HG03103 (cell line): ENCODE data around the gene MEX3B.
"Not testable (repeated sequence)": the region's sequence is repeated elsewhere in the genome, so short reads cannot be mapped to it uniquely, and the experiment has no call there.

Source experiments
- ATAC-seq: cut with Tn5 transposase; IDR thresholded peaks from one replicate; pipeline ENCODE4 v1.9.1; 2021; ENCODE audit warnings: low read depth; ENCODE audit not compliant: unreplicated experiment

The MEX3B gene

DNA sequence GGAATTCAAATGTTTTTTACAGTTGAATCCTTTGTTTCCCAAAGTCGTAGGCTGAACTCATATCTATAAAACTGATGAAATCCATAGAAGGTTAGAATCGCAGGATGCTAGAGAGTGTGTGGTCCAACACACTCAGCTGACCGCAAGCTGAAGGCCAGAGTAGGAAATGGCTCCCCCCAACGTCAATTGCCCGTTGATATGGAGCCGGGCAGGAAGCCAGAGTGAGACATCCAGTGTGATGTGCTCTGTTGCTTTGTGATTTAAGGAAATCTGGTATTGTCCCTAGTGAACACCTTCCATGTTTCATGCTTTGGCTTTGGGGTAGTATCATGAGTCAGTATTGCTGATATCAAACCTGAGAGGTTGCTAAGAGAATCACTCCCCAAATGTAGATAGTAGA is 5.8 kb upstream of the MEX3B start:
- ATAC-seq = no peak

- ATAC-seq = no peak
Measured at GRCh38 chr15:82048811-82049210, 3.0 kb upstream of the MEX3B start.

DNA sequence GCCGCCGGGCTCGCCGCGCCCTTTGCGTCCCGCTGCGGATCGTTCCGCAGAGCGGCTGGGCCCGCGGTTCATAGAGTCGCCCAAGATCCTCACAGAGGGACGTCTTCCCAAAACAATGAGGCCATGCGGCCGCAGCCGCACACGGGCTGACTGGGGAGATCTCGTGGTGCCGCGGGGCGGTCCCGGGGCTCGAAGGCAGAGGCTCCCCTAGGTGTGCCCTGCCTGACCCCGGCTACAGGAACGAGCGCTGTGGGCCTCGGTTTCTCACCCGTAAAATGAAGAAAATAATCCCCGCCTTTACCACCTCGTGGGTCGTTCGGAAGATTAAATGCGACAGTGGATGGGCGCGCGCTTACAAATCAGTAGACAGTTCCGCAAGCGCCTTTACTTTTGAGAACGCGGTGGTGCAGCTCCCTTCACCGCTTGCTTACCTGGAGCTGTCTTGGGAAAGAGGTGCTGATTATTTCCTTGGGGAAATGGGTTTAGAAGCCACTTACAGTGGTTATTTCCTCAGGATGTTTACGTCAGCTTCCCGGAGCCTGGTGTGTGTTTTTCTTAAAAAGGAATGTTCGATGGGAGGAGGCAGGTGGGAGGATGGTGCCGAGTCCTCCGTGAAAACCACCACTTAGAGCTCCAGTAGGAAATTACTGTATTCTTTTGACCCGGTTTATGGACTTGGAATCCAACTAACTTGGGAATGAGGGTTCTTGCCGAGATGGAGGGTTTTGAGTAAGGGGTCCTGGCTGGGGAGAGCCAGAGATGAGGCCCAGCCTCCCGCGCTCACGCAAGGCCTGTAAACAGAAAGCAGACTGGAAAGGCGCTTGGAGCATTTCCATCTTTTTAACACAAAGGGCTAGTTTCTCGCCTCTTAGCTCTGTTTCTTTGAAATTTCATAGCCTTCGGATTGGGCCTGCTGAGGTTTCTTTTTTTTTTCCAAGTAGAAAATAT is 1.9 kb upstream of the MEX3B start:
- peak; percentile 3 for ATAC-seq

DNA sequence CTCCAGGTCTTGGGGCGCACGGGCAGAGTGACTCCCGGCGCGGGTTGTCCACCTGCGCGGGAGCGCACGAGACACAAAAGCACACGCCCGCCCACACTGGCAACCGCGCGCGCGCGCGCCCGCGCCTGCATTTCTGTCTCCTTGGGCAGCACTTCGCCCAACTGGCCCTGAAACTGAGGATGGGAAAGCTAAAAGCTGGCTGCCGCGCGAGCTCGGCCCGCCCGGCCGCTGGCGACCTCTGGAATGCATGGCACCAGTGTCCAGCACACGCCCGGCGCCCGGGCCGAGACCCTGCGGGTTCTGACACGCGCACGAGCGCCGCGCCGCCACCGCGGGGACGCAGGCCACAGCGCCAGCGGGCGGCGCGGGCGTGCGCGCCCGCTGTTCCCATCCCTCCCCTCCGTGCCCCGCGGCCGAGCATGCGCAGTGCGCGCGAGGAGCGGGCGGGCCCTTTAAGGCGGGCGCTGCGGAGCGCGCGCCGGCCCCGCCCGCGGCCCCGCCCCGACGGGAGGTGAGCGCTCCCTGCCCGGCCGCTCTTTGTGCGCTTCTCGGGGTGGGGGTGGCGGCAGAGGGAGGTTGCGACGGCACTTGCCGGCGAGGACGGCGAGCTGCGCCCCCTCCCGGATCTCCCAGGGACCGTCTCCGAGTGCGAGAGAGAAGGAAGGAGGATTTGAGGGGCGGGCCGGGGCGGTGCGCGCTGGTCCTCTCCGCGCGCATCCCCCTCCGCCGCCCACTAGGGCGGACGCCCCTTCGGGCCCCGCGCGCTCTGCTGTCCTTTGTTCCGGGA is 1.0 kb upstream of the MEX3B start:
- ATAC-seq = peak; percentile 60

GRCh38 chr15:82045179-82045891 is 483 bp downstream of the MEX3B start:
- ATAC-seq = no peak

DNA sequence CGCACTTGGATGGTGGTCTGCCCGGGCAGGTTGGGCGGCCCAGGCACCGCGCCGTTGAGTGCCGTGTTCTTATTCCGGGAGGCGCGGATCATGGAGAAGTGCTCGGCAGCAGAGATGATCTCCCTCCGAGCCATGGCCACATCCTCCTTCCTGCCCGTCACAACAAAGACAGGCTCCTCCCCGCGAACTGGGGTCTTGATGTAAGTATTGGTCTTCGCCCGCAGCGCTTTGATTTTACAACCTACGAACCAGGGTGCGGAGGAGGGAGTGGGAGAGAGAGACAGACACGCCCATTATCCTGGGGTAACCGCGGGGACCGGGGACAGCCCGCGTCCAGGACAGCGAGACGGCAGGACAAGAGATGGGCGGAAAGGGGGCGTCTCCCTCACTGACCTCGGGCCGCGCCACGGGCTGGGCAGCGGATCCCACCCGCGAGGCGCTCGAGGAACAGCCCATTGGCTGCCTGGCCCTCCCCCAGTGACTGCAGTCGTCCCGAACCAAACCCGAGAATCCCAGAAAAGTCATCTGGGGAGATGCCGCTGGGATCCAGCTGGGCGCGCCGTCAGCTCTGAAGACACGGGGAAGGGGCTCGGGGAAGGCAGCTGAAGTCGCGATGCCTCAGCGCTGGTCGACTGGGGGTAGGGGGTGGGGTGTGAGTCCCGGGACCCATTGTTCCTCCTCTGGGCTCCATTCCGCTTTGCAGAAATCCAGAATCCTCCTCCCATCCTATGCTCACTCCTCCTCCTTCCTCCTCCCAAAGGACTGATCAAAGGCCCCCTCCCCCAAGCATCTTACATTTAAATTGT is 1.2 kb downstream of the MEX3B start:
- no peak for ATAC-seq

DNA sequence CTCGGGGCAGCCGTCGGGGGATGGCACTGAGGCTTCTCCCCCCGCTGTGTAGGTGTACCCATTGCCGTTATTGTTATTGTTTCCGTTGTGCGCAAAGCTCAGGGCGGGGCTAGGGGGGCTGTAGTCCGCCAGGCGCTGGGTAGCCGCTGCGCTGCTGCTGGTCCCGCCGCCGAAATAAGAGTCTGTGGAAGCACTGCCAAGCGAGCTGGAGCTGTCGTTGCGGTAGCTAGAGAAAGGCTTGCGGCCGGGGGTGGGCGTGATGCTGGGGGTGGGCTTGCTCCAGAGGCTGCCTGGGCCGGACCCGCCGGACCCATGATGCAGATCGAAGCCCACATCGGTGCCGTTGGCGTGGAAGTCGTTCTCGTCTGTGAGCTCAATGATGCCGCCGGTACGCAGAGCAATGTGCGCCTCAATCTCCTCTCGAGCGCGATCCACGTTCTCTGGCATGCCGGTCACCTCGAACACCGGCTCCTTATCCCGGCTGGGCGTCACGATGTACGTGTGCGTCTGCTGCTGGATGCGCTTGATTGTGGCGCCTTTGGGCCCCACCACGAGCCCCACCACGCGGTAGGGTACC is 1.9 kb downstream of the MEX3B start:
- ATAC-seq = no peak

DNA sequence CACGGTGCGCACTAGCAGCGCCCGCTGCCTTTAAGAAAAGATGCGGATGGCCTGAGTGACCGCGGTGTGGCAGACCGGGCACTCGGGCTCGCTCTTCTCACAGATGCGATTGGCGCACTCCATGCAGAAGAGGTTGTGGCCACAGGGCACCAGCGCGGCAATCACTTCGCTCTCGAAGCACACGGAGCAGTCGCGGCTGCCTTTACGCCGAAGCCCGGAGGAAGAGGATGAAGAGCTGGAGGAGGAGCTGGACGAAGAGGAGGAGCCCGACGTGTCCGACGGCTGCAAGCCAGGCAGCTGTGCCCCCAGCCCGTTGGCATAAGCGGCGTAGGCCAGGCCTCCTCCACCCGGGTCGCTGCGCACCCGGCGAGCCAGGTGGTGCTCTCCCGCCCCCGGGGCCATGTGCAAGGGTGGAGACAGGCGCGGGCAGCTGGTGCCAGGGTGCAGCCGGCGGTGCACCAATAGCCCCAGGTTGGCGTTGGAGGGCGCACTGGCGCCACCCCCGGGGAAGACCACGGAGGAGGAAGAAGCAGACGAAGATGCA is 2.6 kb downstream of the MEX3B start:
- ATAC-seq = no peak

GRCh38 chr15:82040862-82041261 is 5.0 kb downstream of the MEX3B start:
- no peak for ATAC-seq

DNA sequence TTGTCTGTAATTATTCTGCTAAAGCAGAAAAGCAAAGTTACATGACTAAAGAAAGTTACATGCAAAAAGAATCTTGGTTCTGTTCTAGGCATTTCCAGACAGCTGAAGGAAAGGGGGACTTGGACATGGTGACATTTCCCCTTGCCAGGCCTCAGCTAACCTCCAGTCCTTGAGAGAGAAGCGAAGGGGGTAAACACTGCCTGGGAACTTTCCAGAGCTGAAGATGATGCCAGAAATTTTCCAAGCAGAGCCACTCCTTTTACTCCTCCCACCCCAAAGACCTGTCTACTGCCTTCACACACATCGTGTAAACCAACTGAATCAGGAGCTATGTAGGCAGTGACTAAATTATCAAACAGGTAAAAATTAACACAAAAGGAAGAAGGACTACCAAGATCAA is 5.4 kb downstream of the MEX3B start:
- ATAC-seq = no peak

DNA sequence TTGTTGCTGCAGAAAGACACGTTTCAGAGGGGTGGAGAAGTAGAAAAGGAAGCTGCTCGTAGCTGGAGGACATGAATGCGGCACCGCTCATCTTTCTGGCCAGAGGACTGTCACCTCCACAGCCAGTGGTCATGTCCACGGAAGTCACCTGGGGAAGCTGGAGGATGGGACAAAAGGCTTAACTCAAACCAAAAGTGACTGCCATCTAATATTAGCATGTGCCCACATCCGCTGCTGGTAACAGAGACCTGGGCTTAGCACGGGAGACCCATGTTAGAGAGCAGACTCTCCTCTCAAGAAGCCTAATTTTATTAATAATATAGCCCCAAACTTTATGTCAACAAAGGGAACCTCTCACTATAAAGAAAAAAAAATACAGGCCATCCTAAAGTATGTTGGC is 5.9 kb downstream of the MEX3B start:
- ATAC-seq = no peak

DNA sequence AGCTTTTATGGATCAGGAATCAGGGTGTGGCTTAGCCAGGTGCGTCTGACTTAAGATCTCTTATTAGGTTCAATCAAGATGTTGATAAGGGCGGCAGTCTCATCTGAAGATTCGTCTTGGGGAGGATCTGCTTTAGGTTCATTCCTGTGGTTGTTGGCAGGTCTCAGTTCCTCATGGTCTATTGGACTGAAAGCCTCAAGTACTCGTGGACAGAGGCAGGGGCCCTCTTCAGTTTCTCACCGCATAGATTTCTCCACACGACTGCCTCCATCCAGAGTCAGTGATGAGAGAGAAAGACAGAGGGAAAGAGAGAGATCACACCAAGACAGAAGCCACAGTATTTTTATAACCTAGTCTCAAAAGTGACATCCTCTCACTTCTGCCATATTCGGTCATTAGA is 9.4 kb downstream of the MEX3B start:
- no peak for ATAC-seq

DNA sequence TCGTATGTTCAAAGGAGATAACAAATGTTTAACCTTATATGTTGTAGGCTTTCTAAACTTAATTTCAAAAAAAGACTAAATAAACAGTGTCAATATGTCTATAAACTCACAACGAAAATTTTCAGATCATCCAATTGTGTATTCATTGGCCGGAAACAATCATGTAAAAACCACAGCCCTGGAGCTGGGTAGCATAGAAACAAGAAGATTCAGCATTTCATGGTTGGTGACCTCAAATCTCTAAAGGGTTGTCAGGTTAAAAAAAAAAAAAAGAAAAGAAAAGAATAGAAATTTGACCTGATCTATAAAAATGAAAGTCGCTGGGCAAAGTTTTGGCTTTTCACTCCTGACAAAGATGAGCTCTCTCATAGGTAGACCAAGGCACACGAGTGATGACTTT is 13.9 kb downstream of the MEX3B start:
- ATAC-seq = no peak

DNA sequence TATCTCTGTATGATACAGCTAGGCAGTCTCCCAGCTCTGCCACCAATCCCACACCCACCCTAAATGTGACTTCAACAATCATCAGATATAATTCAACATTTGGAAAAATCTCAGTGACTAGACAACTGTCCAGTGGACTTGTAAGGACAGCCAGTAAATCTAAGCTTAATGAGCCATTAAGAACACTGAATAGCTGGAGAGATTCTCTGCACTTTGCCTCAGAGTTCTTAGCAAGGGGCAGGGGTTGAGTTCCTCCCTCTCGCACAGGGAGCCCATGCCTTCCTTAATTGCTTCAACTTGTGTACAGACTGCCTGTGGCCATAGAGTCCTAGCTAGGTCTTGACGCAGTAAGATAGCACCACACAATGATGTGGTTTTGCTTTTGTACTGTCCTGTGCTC is 15.6 kb downstream of the MEX3B start:
- ATAC-seq = no peak

GRCh38 chr15:82028163-82028562 is 17.7 kb downstream of the MEX3B start:
- not testable (repeated sequence) for ATAC-seq

DNA sequence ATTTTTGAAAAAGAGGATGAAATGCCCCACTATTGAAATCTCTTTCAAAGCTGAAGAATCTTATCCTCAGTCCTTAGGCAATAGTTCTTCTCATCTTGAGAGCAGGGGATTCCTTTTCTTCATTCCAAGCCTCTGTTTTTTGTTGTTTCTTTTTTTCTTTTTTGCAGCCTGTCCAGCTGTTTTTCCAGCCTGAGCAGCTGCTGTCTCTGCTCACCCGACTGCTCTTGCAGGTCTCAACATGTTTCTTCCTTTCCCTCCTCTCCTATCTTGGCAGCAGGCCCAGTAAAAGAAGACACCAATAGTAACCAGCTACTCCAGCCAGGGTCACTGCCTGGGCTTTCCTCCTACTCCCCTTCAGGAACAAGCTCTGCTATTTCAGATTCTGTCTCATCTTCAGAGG is 23.8 kb downstream of the MEX3B start:
- no peak for ATAC-seq

GRCh38 chr15:82020625-82021394 is 25.0 kb downstream of the MEX3B start:
- ATAC-seq = no peak

DNA sequence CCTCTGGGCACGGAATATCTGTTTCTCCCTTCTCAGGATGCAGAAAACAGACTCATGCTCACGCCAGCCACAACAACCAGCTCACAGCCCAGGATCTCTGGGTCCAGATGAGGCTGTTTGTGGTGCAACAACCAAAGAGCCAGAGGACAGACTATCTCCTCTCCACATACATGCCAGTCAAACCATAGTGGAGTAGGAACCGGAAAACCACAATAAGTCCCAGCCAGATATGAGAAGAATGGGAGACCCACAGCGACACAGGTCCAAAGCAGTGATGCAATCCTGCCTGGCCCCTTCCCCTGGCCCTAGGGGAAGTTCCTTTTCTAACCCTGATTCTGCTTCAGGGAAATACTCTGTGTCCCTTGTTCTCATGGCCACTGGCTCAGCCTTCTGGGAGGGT is 27.6 kb downstream of the MEX3B start:
- no peak for ATAC-seq

- ATAC-seq = no peak
Measured at GRCh38 chr15:82017656-82018055, 28.2 kb downstream of the MEX3B start.
